IMR-90 (cell line): ENCODE measurements around the gene ZFP90. TPM values are rescaled to one million over a fixed set of nuclear protein-coding genes. Genes with fewer than 3 reads are reported as not detected.

ENCODE experiments used
- ATAC-seq: fragments of 200-7000 bp; cut with Tn5 transposase; 2 replicates; pipeline ENCODE4 v1.9.1; 2020; ENCODE audit warnings: low read depth, mild to moderate bottlenecking, moderate library complexity
- BruUV-seq: library from RNA; stranded (reverse); fragments of 400-500 nt; replicated peaks from 2 replicates; lab custom pipeline; 2021; lab: Mats Ljungman, UMichigan
- CTCF ChIA-PET: fragments of 300-600 bp; formaldehyde crosslinking; extraction: SDS; loops from one replicate; lab custom pipeline; 2021; ENCODE audit warnings: antibody characterized with exemption; lab: Yijun Ruan, JAX
- POLR2A ChIA-PET: fragments of 300-600 bp; sonication (Branson Sonifier 250); formaldehyde crosslinking; loops from one replicate; lab custom pipeline; 2022; ENCODE audit warnings: antibody characterized with exemption; ENCODE audit not compliant: unreplicated experiment; lab: Charles Lee
- DNase-seq: peaks from one replicate; pipeline ENCODE4 v3.0.0; 2013
- H2AFZ ChIP-seq: replicated peaks from 2 replicates; pipeline ENCODE3; 2013; ENCODE audit warnings: low read length, mild to moderate bottlenecking; ENCODE audit not compliant: poor library complexity
- H2AK5ac ChIP-seq: 2 replicates; pipeline ENCODE4 v1.6.1; 2013; ENCODE audit warnings: low read depth, low read length, inconsistent platforms
- H2AK9ac ChIP-seq: replicated peaks from 2 replicates; pipeline ENCODE3; 2013; ENCODE audit warnings: mild to moderate bottlenecking, low read depth, low read length, moderate library complexity; ENCODE audit not compliant: poor library complexity
- H2BK120ac ChIP-seq: 2 replicates; pipeline ENCODE4 v1.6.1; 2013; ENCODE audit warnings: low read depth, low read length, inconsistent platforms
- H2BK15ac ChIP-seq: 3 replicates; pipeline ENCODE4 v1.6.1; 2013; ENCODE audit warnings: low read depth, low read length, inconsistent platforms
- H2BK20ac ChIP-seq: 2 replicates; pipeline ENCODE4 v1.6.1; 2013; ENCODE audit warnings: low read depth, mild to moderate bottlenecking, inconsistent platforms, low read length, moderate library complexity
- H2BK5ac ChIP-seq: 2 replicates; pipeline ENCODE4 v1.6.1; 2013; ENCODE audit warnings: mild to moderate bottlenecking, low read depth, low read length, inconsistent platforms; ENCODE audit not compliant: poor library complexity, severe bottlenecking
- H3K14ac ChIP-seq: replicated peaks from 2 replicates; pipeline ENCODE4 v1.6.1; 2013; ENCODE audit warnings: low read depth, low read length, inconsistent platforms
- H3K18ac ChIP-seq: 2 replicates; pipeline ENCODE4 v1.6.1; 2013; ENCODE audit warnings: low read depth, low read length, control low read depth
- H3K23ac ChIP-seq: 2 replicates; pipeline ENCODE4 v1.6.1; 2013; ENCODE audit warnings: low read depth, low read length, inconsistent platforms
- H3K27ac ChIP-seq: 2 replicates; pipeline ENCODE4 v1.5.1; 2013; ENCODE audit warnings: mild to moderate bottlenecking, control low read depth, low read length; ENCODE audit not compliant: insufficient read depth
- H3K27me3 ChIP-seq: 2 replicates; pipeline ENCODE4 v1.6.1; 2013; ENCODE audit warnings: low read length; ENCODE audit not compliant: control insufficient read depth, insufficient read depth
- H3K36me3 ChIP-seq: 2 replicates; pipeline ENCODE4 v1.6.1; 2013; ENCODE audit warnings: low read length, mixed read lengths; ENCODE audit not compliant: control insufficient read depth, insufficient read depth
- H3K4ac ChIP-seq: 2 replicates; pipeline ENCODE4 v1.6.1; 2013; ENCODE audit warnings: low read depth, low read length, inconsistent platforms
- H3K4me1 ChIP-seq: 2 replicates; pipeline ENCODE4 v1.6.1; 2013; ENCODE audit warnings: low read length, mixed read lengths; ENCODE audit not compliant: control insufficient read depth, insufficient read depth
- H3K4me2 ChIP-seq: 2 replicates; pipeline ENCODE4 v1.6.1; 2013; ENCODE audit warnings: low read depth, mild to moderate bottlenecking, control low read depth, low read length, moderate library complexity
- H3K4me3 ChIP-seq: 2 replicates; pipeline ENCODE4 v1.5.1; 2013; ENCODE audit warnings: low read depth, mild to moderate bottlenecking, control low read depth, low read length, moderate library complexity; ENCODE audit not compliant: insufficient read depth
- H3K56ac ChIP-seq: 2 replicates; pipeline ENCODE4 v1.6.1; 2013; ENCODE audit warnings: low read length, inconsistent platforms; ENCODE audit not compliant: insufficient read depth; ENCODE audit errors: extremely low read depth
- H3K79me1 ChIP-seq, 2 experiments: 2 replicates each; pipeline ENCODE4 v1.6.1; 2013; ENCODE audit warnings: low read length in 2 of 2, inconsistent platforms in 1 of 2, low read depth in 1 of 2
- H3K9ac ChIP-seq: 2 replicates; pipeline ENCODE4 v1.6.1; 2013; ENCODE audit warnings: low read depth, low read length, control low read depth
- H3K9me1 ChIP-seq: 2 replicates; pipeline ENCODE4 v1.6.1; 2013; ENCODE audit warnings: low read length, inconsistent platforms; ENCODE audit not compliant: insufficient read depth
- H3K9me3 ChIP-seq: 2 replicates; pipeline ENCODE4 v1.6.1; 2013; ENCODE audit warnings: low read length; ENCODE audit not compliant: control insufficient read depth, insufficient read depth
- H4K20me1 ChIP-seq: 2 replicates; pipeline ENCODE4 v1.6.1; 2013; ENCODE audit warnings: low read length, inconsistent platforms; ENCODE audit not compliant: insufficient read depth
- H4K5ac ChIP-seq: 2 replicates; pipeline ENCODE4 v1.6.1; 2013; ENCODE audit warnings: mild to moderate bottlenecking, low read depth, low read length, control low read depth
- H4K8ac ChIP-seq, 2 experiments: 2 replicates each; pipeline ENCODE4 v1.6.1; 2013; ENCODE audit warnings: low read depth in 2 of 2, low read length in 2 of 2, control low read depth in 1 of 2, inconsistent platforms in 1 of 2
- H4K91ac ChIP-seq: 2 replicates; pipeline ENCODE4 v1.6.1; 2013; ENCODE audit warnings: low read depth, low read length, inconsistent platforms; ENCODE audit not compliant: insufficient read depth
- NFE2L2 ChIP-seq: fragments of 150-350 bp; IDR thresholded peaks from 2 replicates; pipeline ENCODE4 v1.6.1; 2016; ENCODE audit warnings: low read depth, mild to moderate bottlenecking, low read length
- RAD21 ChIP-seq: IDR thresholded peaks from 2 replicates; pipeline ENCODE4 v1.6.1; 2012; ENCODE audit warnings: low read length, improper control_type of control experiment
- RFX5 ChIP-seq: IDR thresholded peaks from 2 replicates; pipeline ENCODE4 v1.8.0; 2012; ENCODE audit warnings: low read depth, mild to moderate bottlenecking, low read length, moderate library complexity
- SMC3 ChIP-seq: fragments of 150-350 bp; IDR thresholded peaks from 2 replicates; pipeline ENCODE4 v1.6.1; 2016; ENCODE audit warnings: low read depth, mild to moderate bottlenecking, antibody characterized with exemption, low read length, moderate library complexity
- WGBS, 2 experiments: methylation state at CpG; one replicate each; pipeline versions ENCODE4 v1.1.5 to v1.1.7; 2013; ENCODE audit warnings: missing lambda C conversion rate in 2 of 2; ENCODE audit not compliant: insufficient read length in 1 of 2; ENCODE audit errors: extremely low coverage in 2 of 2; 5-methylcytosine and 5-hydroxymethylcytosine counted together
- dilution Hi-C: fragments of 300-500 bp; cut with HindIII; formaldehyde crosslinking; loops from one replicate; pipeline ENCODE4 v1.14.3; 2018; ENCODE audit warnings: low sequenced_read_pairs; ENCODE audit not compliant: unreplicated experiment
- in situ Hi-C: fragments of 300-500 bp; cut with MboI; formaldehyde crosslinking; loops from 3 replicates; pipeline ENCODE4 v1.14.3; 2019; ENCODE audit warnings: low sequenced_read_pairs, inconsistent platforms, mixed read lengths
- intact Hi-C: fragments of 100-400 bp; cut with micrococcal nuclease; formaldehyde crosslinking; loops from 2 replicates; pipeline ENCODE4 v1.10.0; 2022
- polyA plus RNA-seq, 3 experiments: library from polyadenylated mRNA; depleted of rRNA; stranded (reverse); fragments of >200 nt; gene quantifications; 2 replicates each; pipeline ENCODE4 v1.2.3, GENCODE V29; 2012; ENCODE audit warnings: low replicate concordance in 1 of 3
- total RNA-seq: library from RNA; depleted of rRNA; stranded (reverse); fragments of >200 nt; gene quantifications from 2 replicates; pipeline ENCODE4 v1.2.3, GENCODE V29; 2012
- TF ChIP-seq, protein P1 (sequence below): conservative IDR thresholded peaks from 2 replicates; pipeline ENCODE4 v1.5.1; 2012; ENCODE audit warnings: mild to moderate bottlenecking, low read depth, low read length, improper control_type of control experiment

ZFP90 gene
- total and polyA plus RNA-seq, 2 of the 4 experiments (the other 2 are of a cell fraction) = 7.3 to 22.6 TPM

DNA sequence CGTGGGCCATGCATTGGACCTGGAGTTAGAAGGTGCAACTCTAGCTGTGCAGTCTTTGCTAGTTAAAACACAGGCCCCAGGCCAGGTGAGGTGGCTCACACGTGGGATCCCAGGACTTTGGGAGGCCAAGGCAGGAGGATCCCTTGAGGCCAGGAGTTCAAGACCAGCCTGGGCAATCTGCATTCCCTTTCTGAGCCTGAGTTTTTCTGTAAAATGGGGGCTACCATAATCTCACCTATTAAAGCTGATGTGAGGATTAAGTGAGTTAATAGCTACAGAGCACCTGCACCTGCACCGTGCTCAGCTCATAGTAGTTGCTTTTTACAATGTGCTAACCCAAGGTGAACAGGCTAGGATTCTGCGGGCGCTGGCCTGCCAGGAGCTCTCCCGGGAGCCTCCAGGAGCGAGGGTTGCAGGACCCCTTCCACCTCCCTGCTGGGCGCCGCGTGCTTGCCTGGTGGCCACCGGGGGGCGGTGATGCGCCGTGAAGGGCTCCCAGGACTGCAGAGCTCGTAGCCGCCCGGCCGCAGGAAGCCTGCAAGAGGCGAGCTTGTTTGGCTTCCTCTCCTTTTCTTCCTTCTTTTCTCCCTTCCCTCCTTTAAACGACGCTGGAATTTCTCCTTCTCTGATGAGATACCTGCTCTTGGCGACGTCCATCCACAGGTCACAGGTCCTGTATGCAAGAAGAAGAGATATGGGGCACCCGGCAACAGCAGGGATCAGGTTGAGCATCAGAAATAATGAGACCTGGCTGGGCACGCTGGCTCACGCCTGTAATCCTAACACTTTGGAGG lies 51.3 kb downstream of the ZFP90 start:
- intact Hi-C loops (loop anchor here (2.0 to 10.0 kb wide), 5 partner anchors 110 to 534 kb away; no protein-coding TSS in a partner anchor), dilution Hi-C loops (no loop called here), in situ Hi-C loops (loop anchor here (10.0 kb wide), 1 partner anchor 56 kb away; the partner anchor contains the start of gene ZFP90)
- H3K79me1 ChIP-seq = no peaks in the 10 kb centered on the region
- H4K20me1 ChIP-seq = no peaks in the 10 kb centered on the region
- no peak overlapping the region for H4K8ac ChIP-seq
- H3K4me1 ChIP-seq = no peaks in the 10 kb centered on the region
- POLR2A ChIA-PET = no interaction called here
- H3K9ac ChIP-seq = no peak overlapping the region
- no peak overlapping the region for H2BK15ac ChIP-seq
- peak overlapping the region; percentile 28 for H2AK9ac ChIP-seq
- no peak overlapping the region for H3K4me3 ChIP-seq
- DNase-seq (peak; percentile 7), ATAC-seq (peak; percentile 98)
- H2BK20ac ChIP-seq = no peak overlapping the region
- no peak overlapping the region for H4K91ac ChIP-seq
- H3K9me3 ChIP-seq = no peaks in the 10 kb centered on the region
- no peak overlapping the region for H4K5ac ChIP-seq
- CTCF ChIA-PET = interaction anchor here (0.5 to 1.5 kb wide), 14 partner anchors 8 to 541 kb away, joined by 3 to 7 read pairs (median 3); no protein-coding TSS in a partner anchor
- no peak overlapping the region for H3K23ac ChIP-seq
- BruUV-seq = no TSS peak
- no peaks in the 10 kb centered on the region for H3K36me3 ChIP-seq
- no peak overlapping the region for H2AK5ac ChIP-seq
- no peak overlapping the region for H2BK120ac ChIP-seq
- TF ChIP-seq RAD21 (peak; percentile 51), NFE2L2 (no peak), SMC3 (peak; percentile 45; the same call in 1 of the 2 replicates), RFX5 (no peak)
- TF ChIP-seq, protein P1, sequence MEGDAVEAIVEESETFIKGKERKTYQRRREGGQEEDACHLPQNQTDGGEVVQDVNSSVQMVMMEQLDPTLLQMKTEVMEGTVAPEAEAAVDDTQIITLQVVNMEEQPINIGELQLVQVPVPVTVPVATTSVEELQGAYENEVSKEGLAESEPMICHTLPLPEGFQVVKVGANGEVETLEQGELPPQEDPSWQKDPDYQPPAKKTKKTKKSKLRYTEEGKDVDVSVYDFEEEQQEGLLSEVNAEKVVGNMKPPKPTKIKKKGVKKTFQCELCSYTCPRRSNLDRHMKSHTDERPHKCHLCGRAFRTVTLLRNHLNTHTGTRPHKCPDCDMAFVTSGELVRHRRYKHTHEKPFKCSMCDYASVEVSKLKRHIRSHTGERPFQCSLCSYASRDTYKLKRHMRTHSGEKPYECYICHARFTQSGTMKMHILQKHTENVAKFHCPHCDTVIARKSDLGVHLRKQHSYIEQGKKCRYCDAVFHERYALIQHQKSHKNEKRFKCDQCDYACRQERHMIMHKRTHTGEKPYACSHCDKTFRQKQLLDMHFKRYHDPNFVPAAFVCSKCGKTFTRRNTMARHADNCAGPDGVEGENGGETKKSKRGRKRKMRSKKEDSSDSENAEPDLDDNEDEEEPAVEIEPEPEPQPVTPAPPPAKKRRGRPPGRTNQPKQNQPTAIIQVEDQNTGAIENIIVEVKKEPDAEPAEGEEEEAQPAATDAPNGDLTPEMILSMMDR = peak; percentile 42
- no peak overlapping the region for H3K4ac ChIP-seq
- H2BK5ac ChIP-seq = no peak overlapping the region
- H3K4me2 ChIP-seq = peak overlapping the region; percentile 82; the same call in 1 of the 2 replicates
- H3K14ac ChIP-seq = no peak overlapping the region
- H3K27ac ChIP-seq = no peak overlapping the region
- H3K56ac ChIP-seq = no peak overlapping the region
- no peaks in the 10 kb centered on the region for H3K9me1 ChIP-seq
- no peaks in the 10 kb centered on the region for H3K27me3 ChIP-seq
- 25% methylated on average over 8 of the region's 26 CpGs; no CpG with 5 or more reads in 1 of the 2 experiments for WGBS, 2 experiments
- H3K18ac ChIP-seq = no peak overlapping the region
- peak overlapping the region; percentile 78 for H2AFZ ChIP-seq
